GM23338 (cell line): ENCODE data around the gene SHMT1. TPM values are rescaled to one million over a fixed set of nuclear protein-coding genes. Genes with fewer than 3 reads are reported as not detected.

Experiments used
- ATAC-seq: fragments of 200-7000 bp; cut with Tn5 transposase; 3 replicates; pipeline ENCODE4 v1.9.1; 2020
- DNase-seq: peaks from one replicate; pipeline ENCODE4 v3.0.0-alpha.2; 2015; ENCODE audit warnings: low spot score
- H2AFZ ChIP-seq: fragments of 200-600 bp; sonication (generic); 2 replicates; pipeline ENCODE4 v1.8.0; 2016; ENCODE audit warnings: antibody characterized with exemption, mild to moderate bottlenecking, moderate library complexity
- H3F3A ChIP-seq: fragments of 200-600 bp; sonication (generic); replicated peaks from 2 replicates; pipeline ENCODE4 v1.8.0; 2017; ENCODE audit warnings: antibody characterized with exemption, mixed run types, low read depth
- H3K27ac ChIP-seq: fragments of 200-600 bp; sonication (generic); 2 replicates; pipeline ENCODE4 v1.6.1; 2016; ENCODE audit warnings: low read depth
- H3K27me3 ChIP-seq: fragments of 200-600 bp; sonication (generic); 2 replicates; pipeline ENCODE4 v1.8.0; 2016; ENCODE audit warnings: mild to moderate bottlenecking, mixed run types, moderate library complexity; ENCODE audit not compliant: insufficient read depth
- H3K36me3 ChIP-seq: fragments of 200-600 bp; sonication (generic); 2 replicates; pipeline ENCODE4 v1.8.0; 2016; ENCODE audit warnings: mild to moderate bottlenecking; ENCODE audit not compliant: insufficient read depth
- H3K4me1 ChIP-seq: fragments of 200-600 bp; sonication (generic); 2 replicates; pipeline ENCODE4 v1.8.0; 2016; ENCODE audit warnings: mild to moderate bottlenecking, moderate library complexity; ENCODE audit not compliant: insufficient read depth
- H3K4me2 ChIP-seq: fragments of 200-600 bp; sonication (generic); 2 replicates; pipeline ENCODE4 v1.7.1; 2017; ENCODE audit warnings: mixed run types
- H3K4me3 ChIP-seq: fragments of 200-600 bp; sonication (generic); 2 replicates; pipeline ENCODE4 v1.6.1; 2016; ENCODE audit warnings: mixed run types
- H3K79me2 ChIP-seq: fragments of 200-600 bp; sonication (generic); replicated peaks from 2 replicates; pipeline ENCODE4 v1.8.0; 2017; ENCODE audit warnings: mild to moderate bottlenecking; ENCODE audit not compliant: insufficient read depth
- H3K9me2 ChIP-seq: fragments of 200-600 bp; sonication (generic); 2 replicates; pipeline ENCODE4 v1.8.0; 2017; ENCODE audit not compliant: insufficient read depth
- H4K20me1 ChIP-seq: fragments of 200-600 bp; sonication (generic); replicated peaks from 2 replicates; pipeline ENCODE4 v1.8.0; 2017; ENCODE audit warnings: mild to moderate bottlenecking; ENCODE audit not compliant: insufficient read depth
- H3K27ac Mint-ChIP-seq: 2 replicates; pipeline ENCODE4 v1.8.0; 2020; ENCODE audit warnings: inconsistent platforms, mild to moderate bottlenecking, moderate library complexity, mixed read lengths
- H3K27me3 Mint-ChIP-seq: 3 replicates; pipeline ENCODE4 v1.8.0; 2022; ENCODE audit warnings: low read depth, mild to moderate bottlenecking, moderate library complexity, mixed read lengths, inconsistent platforms; ENCODE audit not compliant: insufficient read depth, poor library complexity
- H3K36me3 Mint-ChIP-seq: 3 replicates; pipeline ENCODE4 v1.8.0; 2021; ENCODE audit warnings: low read depth, mild to moderate bottlenecking, inconsistent platforms, moderate library complexity, mixed read lengths
- H3K4me1 Mint-ChIP-seq: 3 replicates; pipeline ENCODE4 v1.8.0; 2020; ENCODE audit warnings: mild to moderate bottlenecking, inconsistent platforms, mixed read lengths
- H3K4me3 Mint-ChIP-seq: 3 replicates; pipeline ENCODE4 v1.8.0; 2021; ENCODE audit warnings: moderate library complexity, mild to moderate bottlenecking, inconsistent platforms, mixed read lengths
- H3K9me3 Mint-ChIP-seq: 3 replicates; pipeline ENCODE4 v1.8.0; 2020; ENCODE audit warnings: moderate library complexity, mild to moderate bottlenecking, inconsistent platforms, mixed read lengths
- CREB1 ChIP-seq: fragments of 250-450 bp; sonication (Bioruptor Pico); IDR thresholded peaks from 2 replicates; pipeline ENCODE4 v1.5.0; 2020; ENCODE audit warnings: low read depth, mild to moderate bottlenecking, moderate library complexity
- EZH2 ChIP-seq: fragments of 200-600 bp; sonication (generic); IDR thresholded peaks from one replicate; pipeline ENCODE4 v1.8.0; 2017; ENCODE audit warnings: antibody characterized with exemption, mild to moderate bottlenecking, low read depth; ENCODE audit not compliant: unreplicated experiment
- EZH2phosphoT487 ChIP-seq: fragments of 200-600 bp; sonication (generic); IDR thresholded peaks from one replicate; pipeline ENCODE4 v1.8.1; 2018; ENCODE audit warnings: antibody characterized with exemption; ENCODE audit not compliant: unreplicated experiment
- JUNB ChIP-seq: IDR thresholded peaks from one replicate; pipeline ENCODE4 v1.6.1; 2016; ENCODE audit warnings: antibody characterized with exemption; ENCODE audit not compliant: unreplicated experiment
- NANOG ChIP-seq: IDR thresholded peaks from 2 replicates; pipeline ENCODE4 v1.6.1; 2016; ENCODE audit warnings: antibody characterized with exemption, borderline replicate concordance
- POLR2AphosphoS5 ChIP-seq: IDR thresholded peaks from 2 replicates; pipeline ENCODE4 v1.6.1; 2016; ENCODE audit warnings: antibody characterized with exemption, low read depth
- STAT1 ChIP-seq: IDR thresholded peaks from one replicate; pipeline ENCODE4 v1.6.1; 2016; ENCODE audit warnings: antibody characterized with exemption; ENCODE audit not compliant: unreplicated experiment
- ZNF114 ChIP-seq: fragments of 250-450 bp; sonication (Bioruptor Pico); IDR thresholded peaks from 2 replicates; pipeline ENCODE4 v1.5.0; 2020; ENCODE audit warnings: mild to moderate bottlenecking, moderate library complexity
- ZNF331 ChIP-seq: fragments of 250-450 bp; sonication (Bioruptor Pico); IDR thresholded peaks from 2 replicates; pipeline ENCODE4 v1.5.0; 2020; ENCODE audit warnings: low read depth, mild to moderate bottlenecking, moderate library complexity
- ZNF462 ChIP-seq: fragments of 250-450 bp; sonication (Bioruptor Pico); IDR thresholded peaks from 2 replicates; pipeline ENCODE4 v1.5.0; 2020; ENCODE audit warnings: mild to moderate bottlenecking, moderate library complexity
- polyA plus RNA-seq: library from polyadenylated mRNA; unstranded; fragments of >200 nt; fragmentation: Nextera tagmentation; extraction: Ambion mirVana; gene quantifications from 2 replicates; pipeline ENCODE4 v1.2.1, GENCODE V29; 2016
- total RNA-seq: library from RNA; depleted of rRNA; stranded (reverse); fragments of >200 nt; shearing (Covaris generic); gene quantifications from 2 replicates; pipeline ENCODE4 v1.2.3, GENCODE V29; 2014

The SHMT1 gene
- total and polyA plus RNA-seq, 2 experiments from 2014 or later, result 22.8 to 33.3 TPM

GRCh38 chr17:18280249-18280648 lies 83.1 kb downstream of the SHMT1 start (continued):
- TF ChIP-seq EZH2phosphoT487, result no peak
- TF ChIP-seq STAT1, result no peak
- TF ChIP-seq EZH2, result no peak
- TF ChIP-seq ZNF331 (CRISPR knock-in tag), result no peak
- no peak for TF ChIP-seq ZNF462 (CRISPR knock-in tag)
- TF ChIP-seq CREB1 (CRISPR knock-in tag), result no peak
- TF ChIP-seq JUNB, result no peak
- TF ChIP-seq ZNF114 (CRISPR knock-in tag), result no peak
- no peak for TF ChIP-seq NANOG

- no peaks in the 10 kb centered on the region for H3K9me2 ChIP-seq
- H3K36me3 ChIP-seq, result peaks cover 43% of the 10 kb centered on the region
- no peaks in the 10 kb centered on the region for H3K79me2 ChIP-seq
- H3K4me3 Mint-ChIP-seq, result no peak overlapping the region
- no peaks in the 10 kb centered on the region for H3K9me3 Mint-ChIP-seq
- H3K36me3 Mint-ChIP-seq, result peaks cover 71% of the 10 kb centered on the region
- TF ChIP-seq ZNF331 (CRISPR knock-in tag), result no peak
- no peak for TF ChIP-seq ZNF114 (CRISPR knock-in tag)
- no peak for TF ChIP-seq CREB1 (CRISPR knock-in tag)
- no peak for TF ChIP-seq POLR2AphosphoS5
- no peak for TF ChIP-seq NANOG
- TF ChIP-seq ZNF462 (CRISPR knock-in tag), result no peak
- TF ChIP-seq EZH2phosphoT487, result no peak
- H3K27ac ChIP-seq, result no peak overlapping the region
- H2AFZ ChIP-seq, result no peak overlapping the region
- H3K27me3 Mint-ChIP-seq, result peaks cover 8% of the 10 kb centered on the region
- no peak overlapping the region for H3K4me2 ChIP-seq
- H3K4me1 Mint-ChIP-seq, result no peaks in the 10 kb centered on the region
- H4K20me1 ChIP-seq, result no peaks in the 10 kb centered on the region; the same call in 1 of the 2 replicates
- no peak overlapping the region for H3K4me3 ChIP-seq
- 0 out of 2 replicates have a peak, but pooled peaks cover 4% of the 10 kb centered on the region for H3F3A ChIP-seq
- no peaks in the 10 kb centered on the region for H3K27me3 ChIP-seq
- no peak overlapping the region for H3K27ac Mint-ChIP-seq
- DNase-seq (no peak), ATAC-seq (no peak)
- H3K4me1 ChIP-seq, result no peaks in the 10 kb centered on the region
Observed at GRCh38 chr17:18278867-18279266, 84.5 kb downstream of the SHMT1 start.
